Measurements from ENCODE around the gene GAS2. TPM values are rescaled to one million over a fixed set of nuclear protein-coding genes. Genes with fewer than 3 reads are reported as not detected.

GAS2 gene
- polyA plus RNA-seq, 3 donors, result 10.6 to 11.1 (median 11.1) TPM

- DNase-seq, result no peak
Measured at GRCh38 chr11:22713336-22713735, 46.9 kb downstream of the GAS2 start.

DNA sequence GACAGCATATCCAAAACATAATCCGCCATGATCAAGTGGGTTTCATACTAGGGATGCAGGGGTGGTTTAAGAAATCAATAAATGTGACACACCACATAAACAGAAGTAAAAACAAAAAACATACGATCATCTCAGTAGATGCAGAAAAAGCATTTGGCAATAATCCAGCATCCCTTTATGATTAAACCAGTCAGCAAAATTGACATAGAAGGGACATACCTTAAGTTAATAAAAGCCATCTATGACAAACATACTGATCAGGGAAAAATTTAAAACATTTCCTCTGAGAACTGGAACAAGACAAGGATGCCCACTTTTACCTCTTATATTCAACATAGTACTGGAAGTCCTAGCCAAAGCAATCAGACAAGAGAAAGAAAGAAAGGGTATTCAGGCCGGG is 49.6 kb downstream of the GAS2 start:
- no peak for DNase-seq

GRCh38 chr11:22720457-22720856 is 54.0 kb downstream of the GAS2 start:
- no peak for DNase-seq

DNA sequence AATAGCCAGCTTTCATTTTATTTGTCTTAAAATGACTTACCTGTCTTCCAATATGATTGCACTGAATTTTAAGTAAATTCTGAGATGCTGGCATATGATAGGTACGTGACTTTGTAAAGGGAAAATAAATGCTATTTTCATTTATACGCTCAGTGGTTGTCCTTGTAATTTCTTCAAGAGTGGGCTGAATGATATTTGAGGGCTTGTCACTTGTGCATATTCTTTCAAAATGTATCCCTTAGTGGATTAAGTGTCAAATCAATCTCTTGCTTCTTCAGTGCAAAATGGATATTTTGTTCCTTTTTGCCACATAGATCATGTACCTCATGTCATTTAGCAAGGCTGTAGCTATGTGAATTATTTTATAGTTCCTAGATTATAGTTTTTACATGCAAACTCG is 56.9 kb downstream of the GAS2 start:
- DNase-seq, result no peak

DNA sequence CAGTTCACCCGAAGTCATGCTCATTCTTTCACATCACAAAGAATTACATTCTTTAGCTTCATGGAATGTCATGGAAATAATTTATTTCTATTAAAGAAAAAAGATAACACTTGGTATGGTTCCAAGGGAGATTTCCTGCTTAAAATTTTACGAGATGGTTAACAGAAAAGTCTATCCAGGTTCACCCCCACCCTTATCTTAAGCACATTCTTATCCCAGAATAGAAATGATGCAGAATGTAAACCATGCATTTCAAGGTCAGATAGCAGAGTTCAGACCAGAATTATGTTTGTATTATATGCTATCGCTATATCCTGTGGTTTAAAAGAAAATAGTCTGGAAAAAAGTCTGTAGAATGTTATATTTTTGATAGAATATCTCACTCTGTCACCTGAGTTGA is 58.7 kb downstream of the GAS2 start:
- DNase-seq, result no peak

GRCh38 chr11:22728600-22729389 is 62.4 kb downstream of the GAS2 start:
- DNase-seq, result no peak

- DNase-seq, result no peak
Measured at GRCh38 chr11:22730319-22730718, 63.9 kb downstream of the GAS2 start.

DNA sequence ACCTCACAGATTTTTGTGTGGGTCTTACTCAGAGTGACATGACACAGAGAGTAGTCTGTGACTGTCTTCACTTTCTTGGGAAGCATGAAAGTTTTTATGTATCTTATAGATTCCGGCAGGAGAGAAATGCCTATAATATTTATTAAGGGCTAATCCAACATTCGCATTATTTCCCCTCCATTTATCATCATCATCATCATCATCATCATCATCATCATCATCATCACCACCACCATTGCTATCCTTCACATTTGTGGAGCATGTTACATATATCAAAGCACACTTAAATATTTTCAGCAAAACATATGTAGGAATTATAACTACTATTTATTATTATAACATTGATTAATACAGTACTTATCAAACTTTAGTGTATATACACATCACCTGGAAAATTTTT is 66.2 kb downstream of the GAS2 start:
- no peak for DNase-seq

DNA sequence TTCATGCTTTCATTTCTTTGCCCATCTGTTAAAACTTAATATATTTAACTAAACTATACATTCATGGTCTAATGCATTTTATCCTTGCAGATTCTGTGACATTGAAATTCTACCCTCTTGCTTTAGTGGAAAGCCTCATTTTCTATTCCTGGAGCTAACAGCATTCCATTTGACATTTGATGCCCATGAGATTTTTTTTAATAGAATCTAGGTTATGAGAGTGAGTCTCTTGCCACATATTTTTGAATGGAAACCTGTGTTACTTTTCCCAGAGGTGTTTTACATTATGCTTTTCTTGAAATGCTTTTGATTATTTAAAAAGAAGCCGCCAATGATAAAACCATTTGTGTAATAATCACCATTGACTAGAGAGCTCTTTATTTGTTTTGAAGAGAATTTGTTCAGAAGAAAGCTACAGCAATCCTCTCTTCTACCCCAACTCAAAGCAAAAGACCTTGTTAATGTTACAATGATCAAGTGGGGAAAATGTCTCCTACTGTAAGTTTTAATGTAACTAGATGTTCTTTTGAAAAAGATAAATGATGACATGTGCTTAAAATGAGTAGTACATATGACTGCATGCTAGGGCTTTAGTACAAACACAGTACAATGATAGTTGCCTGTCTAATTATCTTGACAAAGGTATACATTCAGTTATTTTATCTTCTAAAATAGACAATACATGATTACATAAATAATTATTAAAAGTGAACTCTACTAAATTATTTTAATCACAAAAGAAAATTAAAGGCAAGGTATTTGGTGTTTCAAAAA is 67.3 kb downstream of the GAS2 start:
- DNase-seq, result no peak

- no peak for DNase-seq
Measured at GRCh38 chr11:22734628-22735345, 68.4 kb downstream of the GAS2 start.

DNA sequence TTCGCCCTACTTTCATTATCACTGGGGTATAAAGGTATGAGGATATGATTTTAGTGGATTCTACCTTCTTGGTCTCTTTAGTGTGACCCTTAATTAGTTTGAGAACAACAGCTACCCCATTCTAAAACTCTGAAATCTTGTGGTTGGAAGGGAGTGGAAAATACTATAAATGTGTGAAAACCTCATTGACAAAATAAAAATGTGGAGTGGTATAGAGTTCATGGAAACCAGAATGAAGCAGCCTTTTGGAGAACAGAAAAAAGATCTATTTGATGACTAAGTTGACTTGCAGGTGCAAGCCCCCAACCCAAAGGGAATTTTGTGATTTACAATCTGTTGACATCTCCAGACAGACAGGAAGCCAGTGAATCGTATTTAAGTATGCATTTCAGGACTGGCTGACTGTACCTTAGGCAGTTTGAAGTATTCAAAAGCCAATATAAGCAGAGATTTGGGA is 75.8 kb downstream of the GAS2 start:
- DNase-seq, result no peak

GRCh38 chr11:22749536-22749935 is 83.1 kb downstream of the GAS2 start:
- DNase-seq, result no peak

DNA sequence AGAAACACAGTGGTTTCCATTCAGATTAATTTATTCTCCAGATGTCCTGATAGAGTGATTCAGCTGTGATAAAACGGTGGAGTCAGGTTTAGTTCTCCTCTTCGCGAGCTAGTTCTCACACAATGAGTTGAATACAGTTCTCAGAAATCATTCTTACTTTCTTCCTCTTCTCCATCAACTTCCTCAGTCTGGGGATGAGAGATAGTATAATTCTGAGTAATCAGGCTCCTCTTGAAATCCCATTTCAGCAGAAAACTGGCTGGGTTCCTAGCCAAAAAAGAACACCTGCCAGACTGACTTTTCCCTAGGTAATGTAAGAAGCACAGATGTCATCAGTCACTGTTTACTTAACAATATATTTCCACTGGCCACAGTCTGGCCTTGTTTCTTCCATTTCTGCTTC is 86.5 kb downstream of the GAS2 start:
- DNase-seq, result no peak

GRCh38 chr11:22753416-22753815 is 87.0 kb downstream of the GAS2 start:
- DNase-seq, result no peak

DNA sequence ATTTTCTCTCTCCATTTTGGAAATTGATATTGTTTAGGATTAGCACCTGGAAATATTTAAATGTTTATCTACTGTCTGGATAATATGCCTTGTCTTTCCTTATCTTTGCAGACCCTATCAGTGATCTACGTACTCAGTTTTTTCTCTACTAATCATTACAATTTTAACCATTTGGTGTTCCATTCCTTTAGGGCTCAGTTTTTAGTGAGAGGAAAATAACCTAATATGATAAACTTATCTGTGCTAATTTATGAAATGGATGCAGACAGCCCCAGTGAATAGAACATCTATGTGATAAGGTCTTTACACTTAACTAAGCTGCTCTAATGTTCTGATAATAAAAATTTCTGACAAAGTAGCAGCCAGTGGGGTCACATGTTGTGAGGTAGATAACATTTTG is 94.7 kb downstream of the GAS2 start:
- DNase-seq, result no peak

DNA sequence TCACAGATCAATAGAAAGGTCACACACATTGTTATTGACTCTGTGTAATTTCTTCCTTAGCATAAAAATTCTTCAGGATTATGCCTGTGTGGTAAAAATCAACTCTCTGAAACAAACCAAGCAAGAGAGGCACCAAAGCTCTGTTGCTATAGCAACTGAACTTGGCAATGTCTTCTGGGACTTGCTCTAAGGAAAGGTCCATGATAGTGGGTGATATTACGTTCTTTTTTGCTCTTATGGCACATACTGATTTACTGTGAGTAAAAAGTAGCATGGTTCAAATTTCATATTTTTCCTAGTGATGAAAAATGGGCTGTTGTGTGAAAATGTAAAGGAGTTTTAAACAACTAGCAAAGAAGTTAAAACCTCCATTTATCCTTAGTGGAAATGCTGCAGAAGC is 96.8 kb downstream of the GAS2 start:
- no peak for DNase-seq

DNA sequence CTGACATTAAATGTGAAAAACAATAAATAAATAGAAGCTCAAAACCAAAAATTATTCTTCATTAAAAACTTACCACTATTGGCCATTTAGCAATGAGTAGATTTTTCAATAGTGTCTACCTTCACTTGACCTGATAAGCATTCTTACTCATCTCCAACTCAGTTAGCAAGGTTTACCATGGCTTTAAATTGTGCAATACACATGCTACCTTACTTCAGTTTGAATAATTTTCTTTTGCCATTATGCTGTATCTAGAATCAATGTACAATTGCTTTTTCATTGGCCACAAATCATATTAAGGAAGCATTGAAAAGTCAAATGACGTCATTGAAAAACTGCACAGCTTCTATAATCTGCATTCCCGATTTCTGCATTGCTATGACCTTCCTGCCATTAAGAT is 98.3 kb downstream of the GAS2 start:
- DNase-seq, result no peak

- no peak for DNase-seq
Measured at GRCh38 chr11:22768281-22768680, 101.9 kb downstream of the GAS2 start.

GRCh38 chr11:22769081-22769480 is 102.7 kb downstream of the GAS2 start:
- DNase-seq, result no peak

DNA sequence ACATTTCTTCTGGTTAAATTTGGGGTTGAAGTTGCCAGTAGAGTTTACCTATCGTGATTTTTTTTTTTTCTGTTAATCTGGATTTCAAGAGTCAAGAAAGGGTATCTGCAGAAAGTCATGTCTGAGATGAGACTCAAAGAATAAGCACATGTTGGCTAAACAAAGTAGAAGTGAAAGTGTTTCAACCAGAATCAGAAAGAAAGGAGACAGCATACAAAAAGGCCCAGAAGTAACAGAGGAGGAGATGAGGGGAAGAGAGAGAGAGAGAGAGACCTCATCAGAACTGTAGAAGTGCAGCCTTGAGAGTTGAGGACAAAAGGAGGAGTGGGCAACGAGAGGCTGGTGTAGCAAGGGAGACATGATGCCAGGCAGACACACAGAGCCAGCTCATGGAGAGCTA is 108.3 kb downstream of the GAS2 start:
- DNase-seq, result no peak

- DNase-seq, result no peak
Measured at GRCh38 chr11:22775248-22775647, 108.8 kb downstream of the GAS2 start.

DNA sequence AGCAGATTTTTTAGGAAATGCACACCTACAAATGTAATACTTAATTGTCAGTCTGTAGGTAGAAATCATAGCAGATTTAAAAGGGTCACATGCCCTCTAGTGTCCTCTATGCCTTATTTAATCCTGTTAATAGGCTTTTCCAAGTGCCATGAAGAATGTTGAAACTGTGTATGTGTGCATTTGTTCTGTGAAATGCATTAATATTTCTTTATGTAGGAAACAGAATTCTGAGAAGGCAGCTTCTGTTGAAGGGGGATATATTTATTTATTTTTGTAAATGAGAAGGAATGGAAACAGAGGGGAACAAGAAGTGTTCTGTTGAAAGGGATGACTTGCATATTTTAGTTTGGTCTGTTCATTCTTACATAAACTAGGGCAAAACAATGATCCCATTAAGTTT is 112.2 kb downstream of the GAS2 start:
- no peak for DNase-seq

GRCh38 chr11:22779850-22780249 is 113.4 kb downstream of the GAS2 start:
- no peak for DNase-seq

Data from renal pelvis (tissue), 4 donors.